Suppressor macrophage (primary cell): Measurements from ENCODE around the gene IGSF11.
"Not testable (repeated sequence)": the region's sequence is repeated elsewhere in the genome, so short reads cannot be mapped to it uniquely, and the experiment has no call there.

Source experiments
- DNase-seq, 4 experiments: peaks; one replicate each; pipeline ENCODE4 v3.0.0-alpha.2; 2020 to 2022
- total RNA-seq, 17 experiments: gene quantifications; one replicate each; lab custom pipeline; 2026; ENCODE audit warnings: mixed read lengths in 6 of 17, inconsistent platforms in 3 of 17; lab: John Stamatoyannopoulos, UW

The IGSF11 gene, protein sequence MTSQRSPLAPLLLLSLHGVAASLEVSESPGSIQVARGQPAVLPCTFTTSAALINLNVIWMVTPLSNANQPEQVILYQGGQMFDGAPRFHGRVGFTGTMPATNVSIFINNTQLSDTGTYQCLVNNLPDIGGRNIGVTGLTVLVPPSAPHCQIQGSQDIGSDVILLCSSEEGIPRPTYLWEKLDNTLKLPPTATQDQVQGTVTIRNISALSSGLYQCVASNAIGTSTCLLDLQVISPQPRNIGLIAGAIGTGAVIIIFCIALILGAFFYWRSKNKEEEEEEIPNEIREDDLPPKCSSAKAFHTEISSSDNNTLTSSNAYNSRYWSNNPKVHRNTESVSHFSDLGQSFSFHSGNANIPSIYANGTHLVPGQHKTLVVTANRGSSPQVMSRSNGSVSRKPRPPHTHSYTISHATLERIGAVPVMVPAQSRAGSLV
- total RNA-seq, result 0 to 2.2 (median 0) reads per million in 17 experiments

DNA sequence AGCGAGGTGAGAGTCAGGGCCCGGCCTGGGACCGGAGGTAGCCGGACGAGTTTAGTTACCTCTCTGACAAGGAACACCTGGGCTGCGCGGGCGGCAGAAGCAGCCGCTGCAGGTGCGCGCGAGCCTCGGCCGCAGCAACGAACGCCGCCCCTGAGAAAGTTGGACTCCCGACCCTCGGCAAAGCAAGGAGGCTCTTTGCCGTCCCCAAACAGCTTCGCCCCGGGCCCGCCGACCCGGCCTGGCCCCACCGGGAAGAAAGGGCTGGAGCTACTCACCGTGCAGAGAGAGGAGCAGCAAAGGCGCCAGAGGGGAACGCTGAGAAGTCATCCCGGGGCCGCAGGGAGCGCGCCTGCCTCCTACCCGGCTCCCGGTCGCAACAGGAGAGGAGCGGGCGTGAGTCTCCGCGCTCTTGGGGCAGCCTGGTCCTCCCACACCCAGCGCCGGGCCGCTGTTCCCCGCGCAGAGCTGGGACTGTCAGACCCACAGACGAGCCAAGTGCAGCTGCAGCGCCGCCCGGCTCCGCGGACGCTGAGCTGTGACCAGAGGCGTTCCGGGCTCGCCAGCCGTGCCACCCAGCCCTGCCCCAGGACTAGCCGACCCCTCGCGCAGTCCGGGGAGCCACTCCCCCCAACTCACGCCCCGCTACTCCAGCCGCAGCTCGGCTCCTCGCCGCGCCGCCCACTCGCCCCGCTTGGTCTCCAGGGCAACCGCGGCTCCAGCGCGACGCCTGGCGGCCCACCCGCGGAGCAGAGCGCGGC lies at the start of gene IGSF11:
TSS of gene IGSF11 (minus strand) at position 591 of the 758 bp plus-strand sequence. CDS start at position 327, 264 bp downstream.
- peak; percentile 23 to 70 (median 40) for DNase-seq

- DNase-seq, result no peak
Observed at GRCh38 chr3:119080364-119080763, 45.7 kb upstream of the IGSF11 start.

DNA sequence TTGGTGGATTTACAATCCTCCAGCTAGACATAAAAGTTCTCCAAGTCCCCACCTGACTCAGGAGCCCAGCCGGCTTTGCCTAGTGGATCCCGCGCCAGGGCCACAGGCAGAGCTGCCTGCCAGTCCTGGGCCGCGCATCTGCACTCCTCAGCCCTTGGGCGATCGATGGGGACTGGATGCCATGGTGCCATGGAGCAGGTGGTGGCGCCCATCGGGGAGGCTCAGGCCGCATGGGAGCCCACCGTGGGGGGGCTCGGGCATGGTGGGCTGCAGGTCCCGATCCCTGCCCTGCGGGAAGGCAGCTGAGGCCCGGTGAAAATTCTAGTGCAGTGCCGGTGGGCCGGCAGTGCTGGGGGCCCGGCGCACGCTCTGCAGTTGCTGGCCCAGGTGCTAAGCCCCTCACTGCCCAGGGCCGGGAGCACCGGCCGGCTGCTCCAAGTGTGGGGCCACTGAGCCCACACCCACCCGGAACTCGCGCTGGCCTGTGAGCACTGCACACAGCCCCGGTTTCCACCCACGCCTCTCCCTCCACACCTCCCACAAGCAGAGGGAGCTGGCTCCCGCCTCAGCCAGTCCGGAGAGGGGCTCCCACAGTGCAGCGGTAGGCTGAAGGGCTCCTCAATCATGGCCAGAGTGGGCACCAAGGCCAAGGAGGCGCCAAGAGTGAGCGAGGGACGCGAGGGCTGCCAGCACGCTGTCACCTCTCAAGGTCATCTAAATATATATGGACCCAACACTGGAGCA lies 38.8 kb upstream of the IGSF11 start:
- no peak for DNase-seq

DNA sequence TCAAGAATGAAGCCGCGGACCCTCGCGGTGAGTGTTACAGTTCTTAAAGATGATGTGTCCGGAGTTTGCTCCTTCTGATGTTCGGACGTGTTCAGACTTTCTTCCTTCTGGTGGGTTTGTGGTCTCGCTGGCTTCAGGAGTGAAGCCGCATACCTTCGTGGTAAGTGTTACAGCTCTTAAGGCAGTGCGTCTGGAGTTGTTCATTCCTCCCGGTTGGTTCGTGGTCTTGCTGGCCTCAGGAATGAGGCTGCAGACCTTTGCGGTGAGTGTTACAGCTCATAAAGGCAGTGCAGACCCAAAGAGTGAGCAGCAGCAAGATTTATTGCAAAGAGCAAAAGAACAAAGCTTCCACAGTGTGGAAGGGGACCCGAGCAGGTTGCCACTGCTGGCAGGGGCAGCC lies 37.8 kb upstream of the IGSF11 start:
- DNase-seq, result not testable (repeated sequence)

DNA sequence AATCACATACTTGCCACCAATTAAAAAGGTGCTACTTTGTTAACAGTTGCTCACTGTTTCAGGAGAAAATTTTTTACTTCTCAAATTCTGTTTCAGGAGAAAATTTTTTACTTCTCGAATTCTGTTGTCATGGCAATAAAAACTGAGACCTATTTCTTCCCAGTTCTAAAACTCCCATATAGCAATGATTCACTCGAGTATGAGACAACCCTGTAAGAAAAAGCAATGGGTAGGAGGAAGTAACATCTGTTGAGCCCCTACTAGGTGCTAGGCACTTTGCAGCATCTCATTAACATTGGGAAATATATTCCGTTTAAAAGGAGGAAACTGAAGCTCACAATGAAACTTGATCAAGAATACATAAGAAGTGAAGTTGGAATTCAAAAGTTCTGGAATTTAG lies 35.1 kb upstream of the IGSF11 start:
- no peak for DNase-seq

- no peak for DNase-seq
Observed at GRCh38 chr3:119063471-119063870, 28.8 kb upstream of the IGSF11 start.

- no peak for DNase-seq
Observed at GRCh38 chr3:119062892-119063291, 28.2 kb upstream of the IGSF11 start.

DNA sequence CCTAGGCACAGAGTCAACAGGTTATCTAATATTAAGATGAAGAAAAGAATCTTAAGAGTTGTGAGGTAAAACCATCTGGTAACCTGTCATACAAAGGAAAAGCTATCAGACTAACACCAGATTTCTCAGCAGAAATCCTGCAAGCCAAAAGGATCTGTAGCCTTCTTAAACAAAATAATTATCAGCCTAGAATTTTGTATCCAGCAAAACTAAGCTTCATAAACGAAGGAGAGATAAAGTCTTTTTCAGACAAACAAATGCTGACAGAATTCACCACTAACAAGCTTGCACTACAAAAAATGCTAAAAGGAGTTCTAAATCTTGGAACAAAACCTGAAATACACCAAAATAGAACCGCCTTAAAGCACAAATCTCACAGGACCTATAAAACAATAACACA lies 9.9 kb upstream of the IGSF11 start:
- no peak for DNase-seq

GRCh38 chr3:119042162-119042561 lies 7.5 kb upstream of the IGSF11 start:
- DNase-seq, result no peak

DNA sequence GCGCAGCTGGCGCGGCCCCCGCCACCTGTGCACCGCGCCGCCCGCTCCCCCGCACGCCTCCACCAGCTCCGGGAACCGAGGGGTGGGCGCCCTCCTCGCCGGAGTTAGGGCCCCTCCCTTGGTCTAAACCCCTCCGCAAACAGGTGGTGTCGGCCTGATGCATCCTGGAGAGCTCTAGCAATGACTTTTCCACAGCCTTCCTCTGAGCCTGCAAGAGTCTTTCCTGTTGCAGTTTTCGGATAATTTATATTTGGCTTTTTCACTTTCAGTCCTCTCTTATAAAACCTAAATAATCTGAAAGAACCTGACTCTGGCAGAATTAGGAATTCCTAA lies 334 bp upstream of the IGSF11 start:
- no peak for DNase-seq

- DNase-seq, result no peak
Observed at GRCh38 chr3:119033393-119034255, 1.0 kb downstream of the IGSF11 start.

DNA sequence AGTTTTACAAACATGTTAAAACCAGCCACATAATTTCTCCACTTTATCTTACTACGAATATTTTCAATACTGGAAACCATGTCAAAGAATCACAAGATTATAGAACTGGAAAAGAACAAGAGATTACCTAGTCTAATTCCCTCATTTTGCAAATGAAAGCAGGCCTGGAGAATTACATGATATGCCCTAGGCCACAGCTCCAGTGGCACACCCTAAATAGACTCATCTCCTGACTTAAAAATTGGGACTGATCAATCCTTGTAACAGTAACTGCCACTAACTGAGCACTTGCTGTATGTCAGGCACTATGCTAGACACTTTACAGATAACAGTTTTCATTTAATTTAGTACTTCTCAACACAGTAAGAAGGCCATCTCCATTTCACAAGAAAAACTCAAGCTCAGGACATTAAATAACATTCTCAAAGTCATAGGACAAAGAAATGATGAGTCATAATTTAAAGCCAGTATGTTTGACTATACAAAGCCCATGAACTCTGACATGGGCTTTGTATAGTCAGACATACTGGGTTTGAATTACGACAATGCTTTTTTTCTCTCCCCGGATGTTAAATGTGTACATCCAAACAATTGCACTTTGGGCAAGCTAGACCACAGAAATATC lies 9.4 kb downstream of the IGSF11 start:
- no peak for DNase-seq

GRCh38 chr3:119019767-119020518 lies 14.7 kb downstream of the IGSF11 start:
- DNase-seq, result no peak

DNA sequence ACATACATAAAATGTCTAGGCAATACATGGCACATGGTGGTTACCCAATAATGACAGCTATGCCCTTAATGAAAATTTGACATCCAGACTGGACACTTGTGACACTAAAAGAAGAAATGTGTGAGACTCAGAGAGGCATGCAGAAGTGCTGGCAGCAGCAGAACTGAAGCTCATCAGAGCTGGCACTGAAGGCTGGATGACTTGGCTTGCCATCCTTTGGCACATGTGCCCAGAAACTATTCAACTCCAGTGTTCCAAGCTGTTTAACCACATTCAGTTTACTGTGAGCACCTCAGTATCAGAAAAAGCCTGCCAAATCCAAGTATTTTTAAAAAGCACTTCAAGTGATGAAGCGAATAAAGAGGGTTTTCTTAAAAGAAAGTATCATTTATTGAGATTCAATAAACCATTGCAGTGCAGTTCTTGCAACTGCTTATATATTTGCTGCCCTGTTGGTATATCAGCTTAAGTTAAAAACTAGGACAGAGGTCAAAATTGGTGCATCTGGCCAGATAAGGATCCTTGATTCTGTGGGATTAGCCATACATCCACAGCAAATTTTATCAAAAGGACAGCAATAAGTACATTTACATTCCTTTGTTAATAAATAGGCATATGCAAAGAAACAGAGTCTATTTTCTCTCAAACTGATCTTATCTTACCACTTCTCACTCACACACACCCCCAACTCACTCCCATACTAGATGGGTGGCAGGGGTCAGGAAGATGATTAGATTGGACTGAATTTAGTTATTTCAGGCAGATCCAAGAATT lies 15.8 kb downstream of the IGSF11 start:
- DNase-seq, result no peak

DNA sequence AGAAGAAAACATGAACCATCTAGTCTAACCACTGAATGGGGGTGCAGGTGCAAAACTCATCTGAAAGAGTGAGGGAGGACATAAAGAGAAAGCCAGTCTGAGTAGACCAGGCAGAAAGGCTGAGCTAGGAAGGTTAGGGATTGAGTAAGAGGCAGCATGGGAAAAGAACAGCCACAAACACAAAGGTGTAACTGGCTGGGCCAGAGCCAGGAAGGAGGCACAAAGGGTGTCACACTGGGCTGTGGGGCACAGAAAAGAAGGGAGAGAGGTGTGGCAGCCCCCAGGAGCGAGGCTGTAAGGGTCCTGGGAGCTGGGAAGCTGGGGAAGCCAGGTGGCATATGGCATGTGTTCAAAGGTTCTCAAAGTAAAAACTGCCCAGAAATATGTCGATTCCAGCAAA lies 18.7 kb downstream of the IGSF11 start:
- DNase-seq, result no peak

GRCh38 chr3:119013951-119014350 lies 20.7 kb downstream of the IGSF11 start:
- DNase-seq, result no peak

GRCh38 chr3:119011528-119011927 lies 23.1 kb downstream of the IGSF11 start:
- no peak for DNase-seq

GRCh38 chr3:118997190-118997589 lies 37.5 kb downstream of the IGSF11 start:
- DNase-seq, result no peak

DNA sequence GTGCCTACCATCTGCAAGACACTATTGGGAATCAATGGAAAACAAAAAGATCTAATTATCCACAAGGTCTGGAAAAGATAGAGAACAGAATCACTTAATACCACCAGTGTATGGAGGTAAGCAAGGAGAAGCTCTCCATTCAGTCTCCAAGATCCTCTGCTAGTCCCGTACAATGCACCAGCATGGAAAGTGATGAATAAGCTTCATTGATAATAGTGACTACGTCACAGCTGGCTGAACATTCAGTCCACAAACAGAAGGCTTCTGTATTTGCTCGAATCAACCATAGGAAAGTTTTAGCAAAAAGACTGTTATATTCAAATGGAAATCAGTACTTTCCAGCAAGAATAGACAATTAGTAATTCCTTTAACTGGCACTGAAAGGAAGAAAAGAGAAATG lies 42.9 kb downstream of the IGSF11 start:
- DNase-seq, result no peak
